ENCODE data around the gene ACER3. TPM values are rescaled to one million over a fixed set of nuclear protein-coding genes. Genes with fewer than 3 reads are reported as not detected.
A peak's percentile ranks its signal among the peaks of the same experiment; 100 is the strongest.
"Not testable (repeated sequence)": the region's sequence is repeated elsewhere in the genome, so short reads cannot be mapped to it uniquely, and the experiment has no call there.

Gene ACER3
- polyA plus RNA-seq, 3 donors, result 13.7 to 15.9 (median 15.4) TPM

- DNase-seq (ENCODE audit: extremely low read depth in 1 of 11, low read depth in 9 of 11, low spot score in 4 of 11), result no peak
Observed at GRCh38 chr11:77014669-77015068, 154.0 kb downstream of the ACER3 start.

- not testable (repeated sequence) for DNase-seq (ENCODE audit: extremely low read depth in 1 of 11, low read depth in 9 of 11, low spot score in 4 of 11)
Observed at GRCh38 chr11:77018396-77018924, 157.7 kb downstream of the ACER3 start.

GRCh38 chr11:77019976-77020595 is 159.4 kb downstream of the ACER3 start:
- no peak for DNase-seq (ENCODE audit: extremely low read depth in 1 of 11, low read depth in 9 of 11, low spot score in 4 of 11)

- no peak for DNase-seq (ENCODE audit: extremely low read depth in 1 of 11, low read depth in 9 of 11, low spot score in 4 of 11)
Observed at GRCh38 chr11:77020734-77021133, 160.0 kb downstream of the ACER3 start.

- no peak for DNase-seq (ENCODE audit: extremely low read depth in 1 of 11, low read depth in 9 of 11, low spot score in 4 of 11)
Observed at GRCh38 chr11:77024745-77025144, 164.0 kb downstream of the ACER3 start.

- no peak for DNase-seq (ENCODE audit: extremely low read depth in 1 of 11, low read depth in 9 of 11, low spot score in 4 of 11)
Observed at GRCh38 chr11:77026221-77026620, 165.5 kb downstream of the ACER3 start.

GRCh38 chr11:77026743-77027142 is 166.0 kb downstream of the ACER3 start:
- DNase-seq (ENCODE audit: extremely low read depth in 1 of 11, low read depth in 9 of 11, low spot score in 4 of 11), result no peak

GRCh38 chr11:77027275-77027674 is 166.6 kb downstream of the ACER3 start:
- DNase-seq (ENCODE audit: extremely low read depth in 1 of 11, low read depth in 9 of 11, low spot score in 4 of 11), result no peak

- DNase-seq (ENCODE audit: extremely low read depth in 1 of 11, low read depth in 9 of 11, low spot score in 4 of 11), result no peak
Observed at GRCh38 chr11:77029829-77030228, 169.1 kb downstream of the ACER3 start.

GRCh38 chr11:77030834-77031414 is 170.2 kb downstream of the ACER3 start:
- DNase-seq (ENCODE audit: extremely low read depth in 1 of 11, low read depth in 9 of 11, low spot score in 4 of 11), result no peak

GRCh38 chr11:77031599-77031998 is 170.9 kb downstream of the ACER3 start:
- no peak for DNase-seq (ENCODE audit: extremely low read depth in 1 of 11, low read depth in 9 of 11, low spot score in 4 of 11)

- DNase-seq (ENCODE audit: extremely low read depth in 1 of 11, low read depth in 9 of 11, low spot score in 4 of 11), result no peak
Observed at GRCh38 chr11:77035039-77035438, 174.3 kb downstream of the ACER3 start.

GRCh38 chr11:77035580-77035979 is 174.9 kb downstream of the ACER3 start:
- no peak for DNase-seq (ENCODE audit: extremely low read depth in 1 of 11, low read depth in 9 of 11, low spot score in 4 of 11)

- DNase-seq (ENCODE audit: extremely low read depth in 1 of 11, low read depth in 9 of 11, low spot score in 4 of 11), result no peak
Observed at GRCh38 chr11:77036398-77036797, 175.7 kb downstream of the ACER3 start.

GRCh38 chr11:77037057-77037456 is 176.3 kb downstream of the ACER3 start:
- DNase-seq (ENCODE audit: extremely low read depth in 1 of 11, low read depth in 9 of 11, low spot score in 4 of 11), result no peak

GRCh38 chr11:77038029-77038824 is 177.5 kb downstream of the ACER3 start:
- DNase-seq (ENCODE audit: extremely low read depth in 1 of 11, low read depth in 9 of 11, low spot score in 4 of 11), result no peak

- no peak for DNase-seq (ENCODE audit: extremely low read depth in 1 of 11, low read depth in 9 of 11, low spot score in 4 of 11)
Observed at GRCh38 chr11:77038825-77039326, 178.2 kb downstream of the ACER3 start.

GRCh38 chr11:77039491-77040400 is 179.0 kb downstream of the ACER3 start:
- DNase-seq (ENCODE audit: extremely low read depth in 1 of 11, low read depth in 9 of 11, low spot score in 4 of 11), result peak in 6 of 11 donors; percentile 12 to 38 (median 32)

- no peak for DNase-seq (ENCODE audit: extremely low read depth in 1 of 11, low read depth in 9 of 11, low spot score in 4 of 11)
Observed at GRCh38 chr11:77040401-77040777, 179.7 kb downstream of the ACER3 start.

Measured in renal cortex interstitium (tissue), 11 donors.